Stimulated activated CD4-positive, alpha-beta T cell treated with anti-CD3 and anti-CD28 coated beads, Interleukin-2, amount 100 ng/mL, for 48 hours (primary cell): ENCODE data around the gene TAF6L.
A peak's percentile ranks its signal among the peaks of the same experiment; 100 is the strongest.
"Not testable (repeated sequence)": the region's sequence is repeated elsewhere in the genome, so short reads cannot be mapped to it uniquely, and the experiment has no call there.

Experiments
- DNase-seq, 2 donors: peaks; one replicate each; pipeline ENCODE4 v3.0.0-alpha.2; 2020

The TAF6L gene, protein sequence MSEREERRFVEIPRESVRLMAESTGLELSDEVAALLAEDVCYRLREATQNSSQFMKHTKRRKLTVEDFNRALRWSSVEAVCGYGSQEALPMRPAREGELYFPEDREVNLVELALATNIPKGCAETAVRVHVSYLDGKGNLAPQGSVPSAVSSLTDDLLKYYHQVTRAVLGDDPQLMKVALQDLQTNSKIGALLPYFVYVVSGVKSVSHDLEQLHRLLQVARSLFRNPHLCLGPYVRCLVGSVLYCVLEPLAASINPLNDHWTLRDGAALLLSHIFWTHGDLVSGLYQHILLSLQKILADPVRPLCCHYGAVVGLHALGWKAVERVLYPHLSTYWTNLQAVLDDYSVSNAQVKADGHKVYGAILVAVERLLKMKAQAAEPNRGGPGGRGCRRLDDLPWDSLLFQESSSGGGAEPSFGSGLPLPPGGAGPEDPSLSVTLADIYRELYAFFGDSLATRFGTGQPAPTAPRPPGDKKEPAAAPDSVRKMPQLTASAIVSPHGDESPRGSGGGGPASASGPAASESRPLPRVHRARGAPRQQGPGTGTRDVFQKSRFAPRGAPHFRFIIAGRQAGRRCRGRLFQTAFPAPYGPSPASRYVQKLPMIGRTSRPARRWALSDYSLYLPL

DNA sequence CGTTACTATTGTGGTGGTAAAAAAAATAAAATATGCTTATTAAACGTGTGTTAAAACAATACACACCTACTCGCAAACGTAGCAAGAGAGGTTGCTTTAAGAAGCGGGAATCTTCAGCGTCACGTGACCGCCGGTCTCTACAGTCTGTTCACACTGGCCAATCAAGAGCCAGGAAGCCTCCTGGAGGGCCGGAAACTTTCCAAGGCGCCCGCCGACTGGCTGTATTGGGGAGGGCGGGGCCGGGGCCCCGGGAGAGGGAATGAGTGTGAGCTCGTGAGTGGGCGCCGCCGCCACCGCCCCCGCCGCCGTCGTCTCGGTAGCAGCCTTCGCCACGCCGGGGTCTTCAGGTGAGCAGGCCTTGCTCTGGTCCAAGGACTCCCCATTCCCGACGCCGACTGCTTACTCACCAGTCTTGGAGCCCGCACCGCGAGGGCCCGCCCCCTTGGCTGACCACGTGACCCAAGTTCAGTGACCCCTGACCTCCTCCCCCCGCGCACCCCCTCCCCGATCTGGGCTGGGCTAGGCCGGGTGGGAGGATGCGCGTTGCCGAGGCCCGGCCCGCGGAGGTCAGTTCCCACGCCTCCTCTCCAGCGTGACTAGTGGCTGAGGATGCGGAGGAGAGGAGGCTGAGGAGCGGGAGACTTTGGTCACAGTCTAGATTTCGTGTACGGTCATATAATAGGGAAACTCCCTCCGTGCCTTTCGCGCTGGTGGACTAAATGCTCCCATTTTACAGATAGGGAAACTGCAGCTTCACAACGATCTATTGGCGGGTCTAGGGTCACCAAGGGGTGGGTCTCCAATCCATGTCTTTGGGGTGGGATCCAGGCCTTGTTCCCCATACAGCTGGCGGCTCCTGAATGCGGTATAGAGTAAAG is at the start of gene TAF6L:
Gene TAF6L (plus strand): TSS at position 253 of the 878 bp plus-strand sequence. CDS start 4,388 bp downstream, outside the sequence.
- DNase-seq: peak; percentile 94 to 97

DNA sequence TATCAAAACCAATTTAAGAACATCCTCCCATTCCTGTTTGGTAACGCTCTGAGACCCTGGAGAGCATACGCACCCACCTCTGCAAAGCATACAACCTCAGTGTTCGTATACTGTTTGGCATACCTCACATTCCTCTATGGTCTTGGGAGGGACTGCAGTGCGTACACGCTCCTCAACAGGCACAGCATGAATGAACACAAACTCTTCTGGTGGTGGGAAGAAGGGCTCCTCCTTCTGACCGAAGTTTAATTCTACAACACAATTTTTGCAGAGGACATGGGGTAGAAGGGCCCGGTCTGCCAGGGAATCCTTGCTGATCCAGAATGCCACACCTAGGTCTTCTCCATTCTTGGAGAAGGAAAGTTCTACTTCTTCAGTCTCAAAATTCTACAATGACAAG is 49.2 kb upstream of the TAF6L start:
- no peak for DNase-seq

DNA sequence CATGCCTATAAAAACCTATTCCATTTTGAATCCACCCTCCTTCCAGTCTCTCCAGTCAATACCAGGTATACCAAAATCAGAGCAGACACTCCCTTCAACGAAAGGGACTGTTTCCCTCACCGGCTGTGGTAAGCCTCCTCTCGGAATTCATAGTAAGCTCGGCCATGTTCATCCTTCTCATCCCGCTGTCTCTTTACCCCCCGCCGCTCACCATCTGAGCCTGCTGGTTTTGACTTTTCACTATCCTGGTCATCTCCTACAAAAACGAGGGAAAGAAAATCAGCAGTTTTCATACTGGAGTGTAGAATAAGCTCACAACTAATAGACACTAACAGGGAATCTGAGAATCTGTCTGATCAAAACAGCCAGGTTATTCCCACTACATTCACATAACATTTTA is 47.0 kb upstream of the TAF6L start:
- DNase-seq: no peak

DNA sequence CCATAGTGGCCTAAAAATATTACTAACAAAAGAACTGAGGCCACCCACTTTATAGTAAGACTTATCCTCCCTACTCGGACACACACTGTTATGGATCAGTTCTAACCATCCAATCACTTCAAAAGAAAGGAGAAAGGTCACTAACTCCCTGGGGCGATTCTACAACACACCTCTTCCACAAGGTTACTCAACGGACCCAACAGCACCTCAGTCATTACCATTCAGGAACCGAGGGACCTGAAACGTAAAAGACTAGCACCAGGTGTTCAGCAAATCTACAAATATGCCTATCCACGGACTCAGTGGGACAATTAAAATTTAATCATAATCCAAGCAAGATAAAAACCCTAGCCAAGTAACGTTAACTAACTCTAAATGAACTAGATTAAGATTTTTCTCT is 45.5 kb upstream of the TAF6L start:
- DNase-seq: no peak

DNA sequence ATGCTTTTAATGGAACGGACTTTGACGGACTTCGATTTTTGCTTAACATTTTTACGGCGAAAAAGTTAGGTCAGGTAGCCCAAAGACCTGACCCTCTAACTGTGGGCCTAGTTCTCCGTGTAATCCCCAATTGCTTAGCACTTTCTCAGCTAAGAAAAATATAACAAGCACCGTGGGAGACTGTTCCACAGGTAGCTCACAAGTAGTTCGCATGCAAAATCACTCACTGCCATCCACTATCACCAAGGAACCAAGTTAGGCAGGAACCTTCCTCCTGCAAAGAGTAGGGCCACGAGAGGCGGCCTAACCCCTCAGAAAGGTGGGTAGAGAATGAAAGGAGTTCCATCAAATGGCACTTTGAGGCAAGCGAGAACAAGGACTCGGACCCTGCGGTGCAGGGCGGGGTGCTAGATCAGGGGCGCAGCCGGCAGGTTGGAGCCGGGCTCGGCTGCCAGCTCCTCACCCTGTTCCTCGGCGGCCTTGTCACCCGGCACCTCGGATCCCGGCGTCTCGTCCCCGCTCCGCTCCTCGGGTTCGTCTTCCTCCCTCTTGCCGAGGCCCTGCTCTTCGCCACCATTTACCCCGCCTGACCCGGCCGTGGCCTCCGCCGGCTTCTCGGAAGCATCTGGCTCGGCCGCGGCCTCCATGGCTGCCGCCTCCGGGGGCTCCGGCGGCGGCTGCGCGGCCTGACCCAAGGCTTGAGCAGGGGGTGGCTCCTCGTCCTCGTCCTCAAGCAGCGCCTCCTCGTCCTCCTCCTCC is 44.9 kb upstream of the TAF6L start:
- peak in 1 of 2 donors; percentile 10 for DNase-seq

DNA sequence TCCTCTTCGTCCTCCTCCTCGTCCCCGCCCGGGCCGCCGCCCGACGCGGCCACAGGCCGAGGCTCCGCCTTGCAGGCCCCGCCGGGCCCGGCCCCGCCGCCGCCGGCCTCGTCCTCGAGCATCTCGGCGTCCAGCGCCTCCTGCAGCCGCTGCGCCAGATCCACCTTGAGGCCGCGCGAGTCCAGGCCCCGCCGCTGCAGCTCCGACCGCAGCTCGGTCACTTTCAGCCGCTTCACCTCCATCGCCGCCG is 44.4 kb upstream of the TAF6L start:
- DNase-seq: no peak

DNA sequence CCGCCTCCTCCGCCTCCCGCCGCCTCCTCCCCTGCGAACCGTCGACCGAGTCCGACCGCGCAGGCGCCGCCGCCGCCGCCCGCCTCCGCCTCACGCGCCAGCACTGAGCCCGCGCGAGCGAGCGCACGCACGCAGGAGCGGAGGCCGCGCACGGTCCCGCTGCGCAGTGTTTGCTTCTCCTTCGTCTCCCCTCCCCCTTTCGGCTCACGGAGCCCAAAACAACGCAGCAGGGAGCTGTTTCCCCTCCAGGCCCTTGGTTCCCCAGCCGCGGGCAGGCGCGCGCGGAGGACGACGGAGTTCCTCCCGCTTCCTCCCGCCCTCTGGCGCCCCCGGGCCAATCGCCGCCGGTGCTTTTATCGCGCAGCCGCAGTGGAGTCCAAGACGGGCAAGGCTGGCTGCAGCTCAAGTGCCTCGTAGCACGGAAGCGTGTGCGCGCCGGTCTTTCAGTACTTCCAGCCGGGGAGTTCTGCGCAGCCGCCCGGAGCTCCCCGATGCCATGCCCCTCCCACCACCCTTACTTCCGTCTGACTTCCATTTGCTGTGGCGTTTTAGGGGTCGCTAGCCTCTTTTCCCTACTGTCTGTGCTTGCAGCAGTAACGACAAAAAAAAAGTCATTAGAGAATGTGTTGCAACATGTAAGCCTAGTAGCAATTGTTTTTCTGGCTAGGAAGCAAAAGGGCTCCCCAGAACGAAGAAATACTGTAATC is 43.9 kb upstream of the TAF6L start, which contains the start of gene HNRNPUL2:
Gene HNRNPUL2 (minus strand): TSS at position 293 of the 707 bp plus-strand sequence. CDS start 301 bp downstream, outside the sequence.
- DNase-seq: peak; percentile 94 to 96

DNA sequence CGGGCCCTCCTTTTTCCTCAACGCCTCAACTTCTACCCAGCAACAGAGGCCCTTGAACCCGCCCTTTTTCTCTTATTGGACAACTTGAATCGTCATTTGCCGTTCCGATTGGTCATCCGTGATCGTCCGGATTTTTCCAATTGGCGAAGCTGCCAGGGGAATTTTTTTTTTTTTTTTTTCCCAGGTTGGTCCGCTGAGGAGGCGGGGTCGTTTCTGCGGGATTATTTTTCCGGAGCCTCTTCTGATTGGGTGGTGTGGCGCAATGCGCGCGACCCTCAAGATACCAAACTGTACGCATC is 43.4 kb upstream of the TAF6L start:
- DNase-seq: peak; percentile 62 to 70

DNA sequence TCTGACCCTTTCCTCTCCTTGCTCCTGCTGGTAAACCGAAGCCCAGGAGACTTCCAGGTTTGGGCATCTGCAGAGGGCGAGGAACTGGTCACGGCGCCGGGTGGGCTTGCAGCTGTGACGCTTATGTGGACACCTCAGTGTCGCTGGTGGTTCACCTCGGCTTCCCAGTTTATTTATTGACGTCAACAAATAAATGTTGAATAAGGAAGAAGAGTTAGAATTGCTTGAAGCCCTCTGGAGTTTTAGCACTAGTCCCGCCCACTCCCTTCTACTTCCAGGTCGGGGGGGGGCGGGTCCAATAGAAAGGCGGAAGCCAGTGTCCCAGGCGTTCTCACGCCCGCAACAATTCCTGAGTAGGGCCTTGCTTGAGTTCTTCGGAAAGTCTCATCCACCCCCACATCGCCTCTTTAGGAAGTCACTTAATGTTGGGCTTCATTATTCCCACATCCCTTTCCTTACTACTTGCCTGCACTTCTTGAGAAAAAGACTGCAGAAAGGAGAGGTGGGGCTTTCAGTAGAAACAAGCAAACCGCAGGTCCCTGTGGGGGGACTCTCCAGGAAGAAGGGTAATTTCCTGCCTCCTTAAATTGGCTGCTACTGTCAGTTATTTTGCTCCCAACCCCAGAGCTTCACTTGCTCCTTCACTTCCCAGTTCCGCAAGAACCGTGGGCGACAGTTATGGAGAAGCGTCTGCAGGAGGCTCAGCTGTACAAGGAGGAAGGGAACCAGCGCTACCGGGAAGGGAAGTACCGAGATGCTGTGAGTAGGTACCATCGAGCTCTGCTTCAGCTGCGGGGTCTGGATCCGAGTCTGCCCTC is 42.8 kb upstream of the TAF6L start, which contains the start of gene TTC9C:
Gene TTC9C (plus strand): TSS at position 316 of the 818 bp plus-strand sequence. CDS start 363 bp downstream, at position 679.
- DNase-seq: peak; percentile 67 to 72

DNA sequence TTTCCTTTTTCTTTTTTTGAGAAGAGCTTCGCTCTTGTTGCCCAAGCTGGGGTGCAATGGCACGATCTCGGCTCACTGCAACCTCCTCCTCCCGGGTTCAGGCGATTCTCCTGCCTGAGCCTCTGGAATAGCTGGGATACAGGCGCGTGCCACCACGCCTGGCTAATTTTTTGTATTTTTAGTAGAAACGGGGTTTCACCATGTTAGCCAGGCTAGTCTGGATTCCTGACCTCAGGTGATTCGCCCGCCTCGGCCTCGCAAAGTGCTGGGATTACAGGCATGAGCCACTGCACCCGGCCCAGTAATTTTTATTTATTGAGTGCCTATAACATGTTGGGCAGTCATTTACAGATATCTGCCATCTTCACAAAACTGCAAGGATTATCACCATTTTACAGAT is 41.1 kb upstream of the TAF6L start:
- not testable (repeated sequence) for DNase-seq

DNA sequence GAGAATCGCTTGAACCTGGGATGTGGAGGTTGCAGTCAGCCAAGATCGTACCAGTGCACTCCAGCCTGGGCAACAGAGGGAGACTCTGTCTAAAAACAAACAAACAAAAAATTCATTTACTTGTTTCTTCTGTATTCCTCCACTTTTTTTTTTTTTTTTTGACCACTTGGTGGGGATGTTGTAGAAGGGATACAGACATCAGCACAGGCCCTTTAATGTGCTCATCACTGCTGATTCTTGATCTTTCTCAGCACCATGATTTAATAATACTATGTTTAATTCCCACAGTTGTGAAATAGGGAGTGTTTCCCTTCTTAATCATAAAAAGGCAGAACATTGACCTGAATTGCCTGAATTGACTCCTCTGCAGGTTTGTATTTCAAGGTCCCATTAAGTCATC is 38.4 kb upstream of the TAF6L start:
- no peak for DNase-seq

DNA sequence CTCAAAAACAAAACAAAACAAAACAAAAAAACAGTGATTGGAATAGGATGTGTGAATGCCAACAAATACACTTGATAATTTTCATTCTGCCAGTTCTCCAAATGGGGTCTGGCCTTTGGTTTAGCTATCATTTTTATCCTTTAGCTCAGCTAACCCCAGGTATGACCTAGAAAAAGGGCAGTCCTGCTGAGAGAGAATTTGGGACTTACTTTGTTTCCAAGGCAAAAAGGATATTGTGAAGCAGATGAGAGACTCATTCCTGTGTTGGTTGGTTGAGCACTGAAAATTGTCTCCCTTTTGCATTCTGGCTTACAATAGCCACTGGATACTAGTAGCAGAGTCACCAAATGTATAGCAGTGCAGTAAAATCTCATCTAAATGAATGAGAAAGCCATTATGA is 34.0 kb upstream of the TAF6L start:
- DNase-seq: no peak

DNA sequence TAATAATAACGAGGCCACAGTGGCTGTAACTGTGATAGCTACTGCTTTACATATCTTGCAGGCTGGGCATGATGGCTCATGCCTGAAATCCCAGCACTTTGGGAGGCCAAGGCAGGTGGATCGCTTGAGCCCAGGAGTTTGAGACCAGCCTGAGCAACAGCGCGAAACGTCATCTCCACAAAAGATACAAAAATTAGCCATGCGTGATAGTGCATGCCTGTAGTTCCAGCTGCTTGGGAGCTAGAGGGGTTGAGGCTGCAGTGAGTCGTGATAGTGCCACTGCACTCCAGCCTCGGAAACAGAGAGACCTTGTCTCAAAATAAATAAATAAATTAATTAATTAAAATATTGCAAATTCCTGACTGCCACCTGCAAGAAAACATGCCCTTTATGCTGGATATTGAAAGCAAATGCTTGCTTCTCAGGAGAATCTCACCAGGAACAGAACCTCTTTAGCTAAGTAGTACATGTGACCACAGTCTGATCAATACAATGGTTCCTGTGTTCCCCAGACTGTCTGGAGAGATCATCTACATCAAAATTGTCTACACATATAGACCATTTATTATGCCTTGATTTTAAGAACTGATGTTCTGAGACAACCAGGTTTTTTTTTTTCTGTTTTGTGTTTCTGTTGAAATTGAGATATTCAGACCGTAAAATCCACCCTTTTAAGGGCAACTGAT is 23.6 kb upstream of the TAF6L start:
- DNase-seq: no peak

DNA sequence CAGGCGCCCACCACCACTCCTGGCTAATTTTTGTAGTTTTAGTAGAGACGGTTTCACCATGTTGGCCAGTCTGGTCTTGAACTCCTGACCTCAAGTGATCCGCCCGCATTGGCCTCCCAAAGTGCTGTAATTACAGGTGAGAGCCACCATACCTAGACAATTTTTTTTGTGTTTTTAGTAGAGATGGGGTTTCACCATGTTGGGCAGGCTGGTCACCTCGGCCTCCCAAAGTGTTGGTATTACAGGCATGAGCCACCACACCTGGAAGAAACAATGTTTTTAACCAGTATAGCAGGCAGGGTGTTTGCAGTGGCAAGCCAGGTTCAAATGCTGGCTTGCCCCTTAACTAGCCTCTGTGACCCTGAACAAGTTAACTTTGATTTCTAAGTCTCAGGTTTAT is 21.3 kb upstream of the TAF6L start:
- not testable (repeated sequence) for DNase-seq

DNA sequence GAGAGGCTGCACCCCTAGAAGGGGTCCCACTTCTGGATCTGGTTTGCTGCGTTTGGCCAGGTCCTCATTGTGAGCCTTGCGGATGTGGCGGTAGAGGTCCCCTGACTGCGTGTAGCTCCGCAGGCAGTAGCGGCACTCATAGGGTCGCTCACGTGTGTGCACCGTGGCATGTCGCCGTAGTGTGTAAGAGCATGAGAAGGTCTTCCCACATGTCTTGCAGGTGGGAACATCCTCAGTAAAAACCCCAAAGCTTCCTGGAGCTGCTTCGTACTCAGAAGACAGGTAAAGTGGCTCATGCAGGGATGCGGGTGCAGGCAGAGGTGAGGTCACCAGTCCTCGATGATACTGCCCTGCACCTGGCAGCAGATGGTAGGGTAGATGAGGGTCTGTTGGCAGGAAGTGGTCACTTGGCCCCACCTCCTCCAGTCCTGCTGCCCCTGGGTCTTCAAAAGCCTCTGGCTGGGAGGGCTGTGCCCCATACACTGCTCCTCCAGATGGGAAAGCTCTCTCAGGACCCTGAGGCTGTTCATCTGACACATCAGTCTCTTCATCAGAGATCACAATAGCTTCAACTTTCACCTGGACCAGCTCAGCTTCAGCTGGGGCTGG is 18.9 kb upstream of the TAF6L start:
- no peak for DNase-seq

DNA sequence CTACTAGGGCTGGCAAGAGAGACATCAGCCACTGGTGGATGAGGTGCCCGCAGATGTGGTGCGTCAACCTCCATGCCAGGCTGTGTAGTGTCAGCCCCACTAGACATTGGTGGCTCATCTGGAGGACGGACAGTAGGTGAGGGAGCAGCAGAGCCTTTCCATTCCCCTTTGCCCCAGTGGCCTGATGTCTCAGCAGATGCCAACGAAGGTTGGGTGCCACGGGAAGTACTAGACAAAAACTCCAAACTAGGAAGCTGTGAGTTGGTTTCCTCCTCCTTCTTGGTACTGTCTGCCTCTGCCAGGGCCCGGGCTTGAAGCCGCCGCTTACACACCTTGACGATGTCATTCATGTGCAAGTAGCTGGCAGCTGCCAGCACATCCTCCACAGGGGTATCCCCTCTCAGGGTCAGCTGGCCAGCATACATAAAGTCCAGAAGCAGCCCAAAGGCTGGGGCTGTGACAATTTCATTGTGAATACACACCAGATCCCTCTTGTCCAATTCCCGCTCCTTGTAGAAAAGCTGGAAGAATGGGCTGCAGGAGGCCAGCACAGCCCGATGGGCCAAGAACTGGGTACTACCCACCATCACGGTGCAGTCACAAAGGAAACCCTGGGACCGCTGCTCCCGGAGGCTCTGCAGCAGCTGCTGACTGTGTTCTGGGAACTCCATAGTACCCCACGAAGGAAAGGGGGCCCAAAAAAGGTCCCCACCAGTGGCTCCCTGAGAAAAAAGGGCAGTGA is 18.0 kb upstream of the TAF6L start:
- DNase-seq: no peak

DNA sequence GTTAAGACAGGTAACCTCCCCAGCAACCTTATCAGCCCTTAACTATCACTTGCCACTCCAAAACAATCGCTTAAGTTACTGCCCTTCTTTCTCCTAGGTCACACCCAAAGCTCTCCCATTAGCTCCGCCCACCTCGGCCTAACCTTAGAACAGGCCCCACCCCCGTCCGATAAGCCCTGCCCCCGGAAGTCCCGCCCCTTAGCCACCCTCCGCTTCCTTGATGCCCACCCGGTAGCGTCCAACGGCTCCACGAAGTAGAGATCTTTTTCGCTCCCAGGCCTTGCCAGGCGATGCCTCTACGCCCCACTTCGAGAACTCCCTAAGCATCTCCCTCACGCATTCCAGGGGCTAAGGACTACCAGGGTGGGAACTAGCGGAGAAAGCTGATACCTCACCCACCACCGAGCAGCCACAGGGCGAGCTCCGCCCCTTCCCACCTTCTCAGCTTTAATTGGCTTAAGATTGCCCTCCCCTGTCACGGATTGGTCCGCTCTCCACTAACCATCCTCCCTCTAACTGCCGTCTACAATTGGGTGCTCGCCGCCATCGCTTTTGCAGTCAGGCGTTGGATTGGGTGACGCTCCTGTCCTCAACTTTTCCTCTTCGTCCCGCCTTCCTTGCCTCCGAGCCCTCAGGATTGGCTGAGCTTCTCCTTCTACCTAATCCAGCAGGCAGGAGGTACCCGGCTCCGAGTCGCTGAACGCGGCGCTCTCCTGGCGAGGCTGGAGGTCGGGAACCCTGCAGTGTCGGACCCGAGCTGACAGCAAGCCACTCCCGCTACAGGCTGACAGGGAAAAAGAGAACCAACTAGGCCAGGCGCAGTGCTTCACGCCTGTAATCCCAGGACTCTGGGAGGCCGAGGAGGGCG is 17.2 kb upstream of the TAF6L start, which contains the start of gene ZBTB3:
Gene ZBTB3 (minus strand): TSS at position 425 of the 868 bp plus-strand sequence. CDS start 496 bp downstream, outside the sequence.
- DNase-seq: peak; percentile 96 to 97

DNA sequence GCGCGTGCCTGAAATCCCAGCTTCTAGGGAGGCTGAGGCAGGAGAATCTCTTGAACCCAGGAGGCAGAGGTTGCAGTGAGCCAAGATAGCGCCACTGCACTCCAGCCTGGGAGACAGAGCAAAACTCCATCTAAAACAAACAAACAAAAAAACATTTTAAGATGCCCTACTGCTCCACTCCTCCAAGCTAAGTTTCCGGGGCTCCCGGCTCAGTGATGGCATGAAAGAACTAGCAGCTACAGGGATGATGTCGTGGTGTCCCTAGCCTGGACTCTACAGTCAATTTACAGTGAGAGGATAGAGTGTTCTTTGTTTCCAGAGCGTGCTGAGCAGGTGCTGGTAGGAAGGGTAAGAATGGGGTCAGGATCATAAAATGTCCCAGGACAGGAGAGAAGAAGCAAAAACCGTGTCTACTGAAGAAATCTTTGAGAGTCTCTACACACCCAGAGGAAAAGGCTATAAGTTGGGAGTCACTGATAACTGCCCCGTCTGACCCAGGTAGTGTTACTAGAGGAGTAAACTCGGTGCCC is 16.0 kb upstream of the TAF6L start:
- DNase-seq: no peak
